GM12878 (cell line): ENCODE measurements around the gene ASIP. TPM values are rescaled to one million over a fixed set of nuclear protein-coding genes. Genes with fewer than 3 reads are reported as not detected.

ENCODE experiments used
- ATAC-seq: fragments of 200-7000 bp; cut with Tn5 transposase; 3 replicates; pipeline ENCODE4 v1.9.1; 2020; ENCODE audit warnings: mild to moderate bottlenecking, moderate library complexity
- BruUV-seq: library from RNA; stranded (reverse); fragments of 400-500 nt; replicated peaks from 2 replicates; lab custom pipeline; 2021; lab: Mats Ljungman, UMichigan
- CTCF ChIA-PET: fragments of 300-600 bp; sonication (Branson Sonifier 250); formaldehyde crosslinking; extraction: SDS; loops from one replicate; lab custom pipeline; 2021; ENCODE audit warnings: inconsistent platforms; lab: Yijun Ruan, JAX
- POLR2A ChIA-PET: fragments of 350-600 bp; formaldehyde crosslinking; extraction: SDS; loops from one replicate; lab custom pipeline; 2021; ENCODE audit warnings: inconsistent platforms; lab: Charles Lee
- RAD21 ChIA-PET: fragments of 300-600 bp; sonication (Branson Sonifier 250); formaldehyde crosslinking; loops from one replicate; lab custom pipeline; 2023; ENCODE audit warnings: antibody characterized with exemption; ENCODE audit not compliant: unreplicated experiment; lab: Charles Lee
- SMC1A ChIA-PET: fragments of 300-600 bp; sonication (Branson Sonifier 250); formaldehyde crosslinking; loops from one replicate; lab custom pipeline; 2023; ENCODE audit not compliant: unreplicated experiment, uncharacterized antibody; lab: Charles Lee
- DNase-seq: peaks from one replicate; pipeline ENCODE4 v3.0.0-alpha.2; 2011; ENCODE audit warnings: low read depth, low spot score
- FAIRE-seq: peaks from 3 replicates; lab custom pipeline; 2011; peaks lifted over from hg19 to GRCh38; lab: Jason Lieb, UNC
- H2AFZ ChIP-seq: 2 replicates; pipeline ENCODE4 v1.6.0; 2011; ENCODE audit warnings: low read depth, low read length, control low read depth; ENCODE audit not compliant: control insufficient read depth
- H3K27ac ChIP-seq: 2 replicates; pipeline ENCODE4 v1.5.1; 2011; ENCODE audit warnings: control low read depth; ENCODE audit not compliant: control insufficient read depth, insufficient read depth
- H3K27me3 ChIP-seq, 2 experiments: replicated peaks in 1 of 2; 2 replicates each; pipeline versions ENCODE4 v1.6.0 to v1.6.1; 2011; ENCODE audit warnings: low read length in 1 of 2; ENCODE audit not compliant: control insufficient read depth in 2 of 2, insufficient read depth in 2 of 2
- H3K36me3 ChIP-seq, 2 experiments: 2 replicates each; pipeline ENCODE4 v1.5.1; 2011; ENCODE audit warnings: low read length in 1 of 2; ENCODE audit not compliant: control insufficient read depth in 2 of 2, insufficient read depth in 2 of 2
- H3K4me1 ChIP-seq: 2 replicates; pipeline ENCODE4 v1.6.1; 2011; ENCODE audit warnings: mild to moderate bottlenecking, low read length, moderate library complexity, mixed read lengths; ENCODE audit not compliant: control insufficient read depth, insufficient read depth
- H3K4me2 ChIP-seq: 2 replicates; pipeline ENCODE4 v1.6.0; 2011; ENCODE audit warnings: control low read depth; ENCODE audit not compliant: control insufficient read depth, insufficient read depth
- H3K4me3 ChIP-seq: fragments of 200-600 bp; sonication (generic); 2 replicates; pipeline ENCODE4 v1.5.1; 2016
- H3K79me2 ChIP-seq: 2 replicates; pipeline ENCODE4 v1.6.0; 2011; ENCODE audit warnings: low read length; ENCODE audit not compliant: control insufficient read depth, insufficient read depth
- H3K9ac ChIP-seq: 2 replicates; pipeline ENCODE4 v1.8.0; 2011; ENCODE audit warnings: low read length, control low read depth, mixed read lengths; ENCODE audit not compliant: control insufficient read depth, insufficient read depth
- H3K9me3 ChIP-seq: replicated peaks from 3 replicates; pipeline ENCODE4 v1.5.1; 2011; ENCODE audit warnings: mild to moderate bottlenecking, low read length; ENCODE audit not compliant: control insufficient read depth, insufficient read depth
- H4K20me1 ChIP-seq: 2 replicates; pipeline ENCODE4 v1.6.0; 2011; ENCODE audit not compliant: control insufficient read depth, insufficient read depth
- CEBPB ChIP-seq, 2 experiments: fragments of 150-350 bp in 1 of 2; IDR thresholded peaks; 2 replicates each; pipeline ENCODE4 v1.6.1; 2012 to 2014; ENCODE audit warnings: low read depth in 2 of 2, low read length in 2 of 2, borderline replicate concordance in 1 of 2, inconsistent platforms in 1 of 2
- CEBPZ ChIP-seq: fragments of 150-350 bp; IDR thresholded peaks from 2 replicates; pipeline ENCODE4 v1.6.1; 2016; ENCODE audit warnings: low read depth, low read length
- JUNB ChIP-seq: IDR thresholded peaks from 2 replicates; pipeline ENCODE4 v1.6.1; 2016; ENCODE audit warnings: antibody characterized with exemption, mild to moderate bottlenecking
- JUND ChIP-seq: IDR thresholded peaks from 2 replicates; pipeline ENCODE4 v1.6.1; 2012; ENCODE audit warnings: low read depth, mild to moderate bottlenecking, low read length, improper control_type of control experiment, moderate library complexity
- KDM1A ChIP-seq: fragments of 200-600 bp; sonication (generic); IDR thresholded peaks from 2 replicates; pipeline ENCODE4 v1.6.1; 2016; ENCODE audit warnings: borderline replicate concordance
- MEF2A ChIP-seq: IDR thresholded peaks from 2 replicates; pipeline ENCODE4 v1.6.1; 2011; ENCODE audit warnings: low read depth, mild to moderate bottlenecking, low read length, moderate library complexity; ENCODE audit not compliant: insufficient read depth
- RCOR1 ChIP-seq: conservative IDR thresholded peaks from 2 replicates; pipeline ENCODE4 v1.6.1; 2012; ENCODE audit warnings: low read depth, low read length, improper control_type of control experiment
- TCF12 ChIP-seq: IDR thresholded peaks from 2 replicates; pipeline ENCODE4 v1.6.1; 2011; ENCODE audit warnings: low read depth, mild to moderate bottlenecking, low read length
- ZZZ3 ChIP-seq: IDR thresholded peaks from 2 replicates; pipeline ENCODE4 v1.6.1; 2011; ENCODE audit warnings: low read depth; ENCODE audit not compliant: control insufficient read depth, insufficient read length
- WGBS: methylation state at CpG from one replicate; pipeline ENCODE4 v1.1.6; 2016; ENCODE audit warnings: low lambda C conversion rate; ENCODE audit not compliant: insufficient replicate concordance, insufficient coverage; ENCODE audit errors: missing lambda C conversion rate; 5-methylcytosine and 5-hydroxymethylcytosine counted together
- in situ Hi-C: fragments of 300-500 bp; cut with MboI; formaldehyde crosslinking; loops from 9 replicates; pipeline ENCODE4 v1.14.3; 2018; ENCODE audit warnings: mixed read lengths
- intact Hi-C: fragments of 100-400 bp; cut with micrococcal nuclease; formaldehyde crosslinking; loops from one replicate; pipeline ENCODE4 v1.14.2; 2022; ENCODE audit not compliant: unreplicated experiment
- polyA plus RNA-seq, 11 experiments: library from polyadenylated mRNA; depleted of rRNA in 4 of 11; unstranded in 6 of 11; stranded (reverse) in 5 of 11; fragments of >200 nt; fragmentation: Nextera tagmentation in 4 of 11; fragmentation: Illumina TruSeq in 1 of 11; extraction: Ambion mirVana in 4 of 11; extraction: Trizol in 1 of 11; gene quantifications; 1 replicate in 1 of 11; 2 replicates in 10 of 11; pipeline versions ENCODE4 v1.2.1 to v1.2.3, GENCODE V29; 2011 to 2016; ENCODE audit warnings: inconsistent platforms in 2 of 11, missing spikeins in 2 of 11, low read depth in 1 of 11
- total RNA-seq, 4 experiments: library from RNA; depleted of rRNA in 3 of 4; stranded (reverse); fragments of >200 nt in 3 of 4; fragmentation: Illumina TruSeq in 1 of 4; extraction: Trizol in 1 of 4; gene quantifications; 2 replicates each; pipeline versions ENCODE4 v1.2.1 to v1.2.3, GENCODE V29; 2013 to 2021
- TF ChIP-seq, protein P1 (sequence below): IDR thresholded peaks from 2 replicates; pipeline ENCODE4 v1.6.1; 2011; ENCODE audit warnings: low read depth, mild to moderate bottlenecking, low read length, moderate library complexity, borderline replicate concordance; ENCODE audit errors: extremely low read depth
- TF ChIP-seq, protein P2 (sequence below): fragments of 450-650 bp; formaldehyde crosslinking; IDR thresholded peaks from 2 replicates; pipeline ENCODE4 v1.4.0; 2020; ENCODE audit warnings: mild to moderate bottlenecking, moderate library complexity
- TF ChIP-seq, protein P3 (sequence below): fragments of 450-650 bp; IDR thresholded peaks from 2 replicates; pipeline ENCODE4 v1.6.1; 2018; ENCODE audit warnings: borderline replicate concordance, mild to moderate bottlenecking; ENCODE audit not compliant: partially characterized antibody

Gene ASIP
- total and polyA plus RNA-seq, 10 of the 15 experiments (the other 5 are each of a cell fraction or from before 2014, with no cell fraction given): 0.29 TPM; not detected in 9

- TF ChIP-seq, protein P1, sequence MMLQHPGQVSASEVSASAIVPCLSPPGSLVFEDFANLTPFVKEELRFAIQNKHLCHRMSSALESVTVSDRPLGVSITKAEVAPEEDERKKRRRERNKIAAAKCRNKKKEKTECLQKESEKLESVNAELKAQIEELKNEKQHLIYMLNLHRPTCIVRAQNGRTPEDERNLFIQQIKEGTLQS: no peak
- no peak for TF ChIP-seq CEBPZ
- TF ChIP-seq RCOR1: no peak
- no peak for TF ChIP-seq CEBPB (IDR thresholded peaks at IDR 0.05; ENCODE audit: borderline replicate concordance in 1 of 2, low read depth in 2 of 2, low read length in 2 of 2)
- TF ChIP-seq JUNB: no peak
- no peak for TF ChIP-seq JUND
- no peak for TF ChIP-seq MEF2A
- no peak for TF ChIP-seq KDM1A
Observed at GRCh38 chr20:34209111-34209510, 32.1 kb upstream of the ASIP start (continued).

DNA sequence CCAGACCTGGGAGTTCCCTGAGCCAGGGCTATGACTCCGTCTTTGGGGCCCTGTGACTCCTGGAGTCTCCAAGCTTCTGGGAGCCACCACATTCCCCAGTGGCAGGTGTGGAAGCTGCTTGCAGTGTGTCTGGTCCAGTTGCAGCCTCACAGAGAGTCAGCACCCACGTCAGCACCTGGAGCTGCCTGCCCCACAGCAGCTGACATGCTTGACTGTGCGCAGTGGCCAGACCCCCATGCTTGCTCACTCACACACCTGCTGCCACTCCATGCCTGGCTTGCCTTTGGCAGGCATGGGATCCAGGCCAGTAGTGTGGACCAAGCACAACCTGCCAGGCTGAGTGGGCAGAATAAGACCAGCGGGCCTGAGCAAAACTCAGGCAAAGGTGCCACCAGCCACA is 31.0 kb upstream of the ASIP start:
- no peak overlapping the region for H2AFZ ChIP-seq
- H3K27ac ChIP-seq: no peak overlapping the region
- H3K27me3 ChIP-seq: no peaks in the 10 kb centered on the region
- ATAC-seq (no peak), DNase-seq (no peak), FAIRE-seq (no peak)
- no peaks in the 10 kb centered on the region for H3K79me2 ChIP-seq
- H4K20me1 ChIP-seq: no peaks in the 10 kb centered on the region
- no TSS peak for BruUV-seq
- H3K4me2 ChIP-seq: no peak overlapping the region
- SMC1A ChIA-PET: no interaction called here
- CTCF ChIA-PET: no interaction called here
- in situ Hi-C loops: no loop called here
- no peaks in the 10 kb centered on the region for H3K36me3 ChIP-seq
- no peak overlapping the region for H3K4me3 ChIP-seq
- no peaks in the 10 kb centered on the region; the same call in 1 of the 3 replicates for H3K9me3 ChIP-seq
- TF ChIP-seq, protein P2, sequence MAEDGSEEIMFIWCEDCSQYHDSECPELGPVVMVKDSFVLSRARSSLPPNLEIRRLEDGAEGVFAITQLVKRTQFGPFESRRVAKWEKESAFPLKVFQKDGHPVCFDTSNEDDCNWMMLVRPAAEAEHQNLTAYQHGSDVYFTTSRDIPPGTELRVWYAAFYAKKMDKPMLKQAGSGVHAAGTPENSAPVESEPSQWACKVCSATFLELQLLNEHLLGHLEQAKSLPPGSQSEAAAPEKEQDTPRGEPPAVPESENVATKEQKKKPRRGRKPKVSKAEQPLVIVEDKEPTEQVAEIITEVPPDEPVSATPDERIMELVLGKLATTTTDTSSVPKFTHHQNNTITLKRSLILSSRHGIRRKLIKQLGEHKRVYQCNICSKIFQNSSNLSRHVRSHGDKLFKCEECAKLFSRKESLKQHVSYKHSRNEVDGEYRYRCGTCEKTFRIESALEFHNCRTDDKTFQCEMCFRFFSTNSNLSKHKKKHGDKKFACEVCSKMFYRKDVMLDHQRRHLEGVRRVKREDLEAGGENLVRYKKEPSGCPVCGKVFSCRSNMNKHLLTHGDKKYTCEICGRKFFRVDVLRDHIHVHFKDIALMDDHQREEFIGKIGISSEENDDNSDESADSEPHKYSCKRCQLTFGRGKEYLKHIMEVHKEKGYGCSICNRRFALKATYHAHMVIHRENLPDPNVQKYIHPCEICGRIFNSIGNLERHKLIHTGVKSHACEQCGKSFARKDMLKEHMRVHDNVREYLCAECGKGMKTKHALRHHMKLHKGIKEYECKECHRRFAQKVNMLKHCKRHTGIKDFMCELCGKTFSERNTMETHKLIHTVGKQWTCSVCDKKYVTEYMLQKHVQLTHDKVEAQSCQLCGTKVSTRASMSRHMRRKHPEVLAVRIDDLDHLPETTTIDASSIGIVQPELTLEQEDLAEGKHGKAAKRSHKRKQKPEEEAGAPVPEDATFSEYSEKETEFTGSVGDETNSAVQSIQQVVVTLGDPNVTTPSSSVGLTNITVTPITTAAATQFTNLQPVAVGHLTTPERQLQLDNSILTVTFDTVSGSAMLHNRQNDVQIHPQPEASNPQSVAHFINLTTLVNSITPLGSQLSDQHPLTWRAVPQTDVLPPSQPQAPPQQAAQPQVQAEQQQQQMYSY (CRISPR knock-in tag): no peak
- TF ChIP-seq ZZZ3 (no peak), TCF12 (no peak)
- TF ChIP-seq, protein P3, sequence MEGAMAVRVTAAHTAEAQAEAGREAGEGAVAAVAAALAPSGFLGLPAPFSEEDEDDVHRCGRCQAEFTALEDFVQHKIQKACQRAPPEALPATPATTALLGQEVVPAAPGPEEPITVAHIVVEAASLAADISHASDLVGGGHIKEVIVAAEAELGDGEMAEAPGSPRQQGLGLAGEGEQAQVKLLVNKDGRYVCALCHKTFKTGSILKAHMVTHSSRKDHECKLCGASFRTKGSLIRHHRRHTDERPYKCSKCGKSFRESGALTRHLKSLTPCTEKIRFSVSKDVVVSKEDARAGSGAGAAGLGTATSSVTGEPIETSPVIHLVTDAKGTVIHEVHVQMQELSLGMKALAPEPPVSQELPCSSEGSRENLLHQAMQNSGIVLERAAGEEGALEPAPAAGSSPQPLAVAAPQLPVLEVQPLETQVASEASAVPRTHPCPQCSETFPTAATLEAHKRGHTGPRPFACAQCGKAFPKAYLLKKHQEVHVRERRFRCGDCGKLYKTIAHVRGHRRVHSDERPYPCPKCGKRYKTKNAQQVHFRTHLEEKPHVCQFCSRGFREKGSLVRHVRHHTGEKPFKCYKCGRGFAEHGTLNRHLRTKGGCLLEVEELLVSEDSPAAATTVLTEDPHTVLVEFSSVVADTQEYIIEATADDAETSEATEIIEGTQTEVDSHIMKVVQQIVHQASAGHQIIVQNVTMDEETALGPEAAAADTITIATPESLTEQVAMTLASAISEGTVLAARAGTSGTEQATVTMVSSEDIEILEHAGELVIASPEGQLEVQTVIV: no peak
- 39% methylated on average over 4 of the region's 4 CpGs for WGBS
- H3K4me1 ChIP-seq: no peaks in the 10 kb centered on the region
- H3K9ac ChIP-seq: no peak overlapping the region
- POLR2A ChIA-PET: interaction anchor here (1.1 kb wide), 1 partner anchor 52 kb away, joined by 3 read pairs; no protein-coding TSS in a partner anchor
- intact Hi-C loops: no loop called here
- RAD21 ChIA-PET: no interaction called here
